DND-41 (cell line): ENCODE measurements around the gene XPO6.

Source experiments
- ATAC-seq: fragments of 200-7000 bp; cut with Tn5 transposase; 3 replicates; pipeline ENCODE4 v1.9.1; 2021; ENCODE audit warnings: low read depth; ENCODE audit not compliant: insufficient read depth
- DNase-seq: peaks from one replicate; pipeline ENCODE4 v3.0.0-alpha.2; 2020
- H2AFZ ChIP-seq: 2 replicates; pipeline ENCODE4 v1.6.0; 2012; ENCODE audit warnings: low read depth, low read length
- H3K27ac ChIP-seq: 2 replicates; pipeline ENCODE4 v1.5.1; 2012; ENCODE audit warnings: low read length, inconsistent platforms
- H3K27me3 ChIP-seq: fragments of 200-600 bp; sonication (generic); 2 replicates; pipeline ENCODE4 v1.6.0; 2012; ENCODE audit warnings: low read length, mild to moderate bottlenecking, inconsistent platforms; ENCODE audit not compliant: insufficient read depth, poor library complexity
- H3K36me3 ChIP-seq: 2 replicates; pipeline ENCODE4 v1.5.1; 2012; ENCODE audit warnings: low read length, inconsistent platforms; ENCODE audit not compliant: insufficient read depth
- H3K4me1 ChIP-seq: 2 replicates; pipeline ENCODE4 v1.5.1; 2012; ENCODE audit warnings: mild to moderate bottlenecking, low read length; ENCODE audit not compliant: insufficient read depth
- H3K4me2 ChIP-seq: 2 replicates; pipeline ENCODE4 v1.6.0; 2012; ENCODE audit warnings: mild to moderate bottlenecking, moderate library complexity, low read length, inconsistent platforms; ENCODE audit not compliant: insufficient read depth
- H3K4me3 ChIP-seq, 2 experiments: fragments of 200-600 bp in 1 of 2; shearing (Covaris generic) in 1 of 2; 2 replicates each; pipeline ENCODE4 v1.5.1; 2012 to 2016; ENCODE audit warnings: inconsistent platforms in 2 of 2, low read length in 2 of 2, mild to moderate bottlenecking in 2 of 2, low read depth in 1 of 2, moderate library complexity in 1 of 2
- H3K79me2 ChIP-seq: 2 replicates; pipeline ENCODE4 v1.6.0; 2012; ENCODE audit warnings: low read length, inconsistent platforms; ENCODE audit not compliant: insufficient read depth
- H3K9ac ChIP-seq: 2 replicates; pipeline ENCODE4 v1.6.0; 2012; ENCODE audit warnings: low read depth, mild to moderate bottlenecking, inconsistent platforms, low read length, moderate library complexity
- H3K9me3 ChIP-seq: 2 replicates; pipeline ENCODE4 v1.5.1; 2012; ENCODE audit warnings: low read length, moderate library complexity, mild to moderate bottlenecking, inconsistent platforms; ENCODE audit not compliant: insufficient read depth, severe bottlenecking
- H4K20me1 ChIP-seq: 2 replicates; pipeline ENCODE4 v1.6.0; 2012; ENCODE audit warnings: low read length; ENCODE audit not compliant: insufficient read depth
- EZH2 ChIP-seq: IDR thresholded peaks from 3 replicates; pipeline ENCODE4 v1.6.1; 2012; ENCODE audit warnings: borderline replicate concordance, low read depth, mild to moderate bottlenecking, moderate library complexity, low read length, inconsistent platforms; ENCODE audit not compliant: severe bottlenecking
- TF ChIP-seq, protein P1 (sequence below): IDR thresholded peaks from 2 replicates; pipeline ENCODE4 v1.5.1; 2012; ENCODE audit warnings: borderline replicate concordance, low read length, moderate library complexity, mild to moderate bottlenecking; ENCODE audit not compliant: poor library complexity, severe bottlenecking; ENCODE audit errors: extremely low read depth

Gene XPO6

GRCh38 chr16:28218109-28218508, 6.3 kb upstream of the XPO6 start:
- H2AFZ ChIP-seq: no peak overlapping the region
- ATAC-seq: peak; percentile 60; the same call in 2 of the 3 replicates
- H3K4me1 ChIP-seq: no peaks in the 10 kb centered on the region
- no peak overlapping the region for H3K4me3 ChIP-seq
- no peaks in the 10 kb centered on the region for H3K79me2 ChIP-seq
- no peak overlapping the region for H3K9ac ChIP-seq
- TF ChIP-seq EZH2: no peak
- TF ChIP-seq, protein P1, sequence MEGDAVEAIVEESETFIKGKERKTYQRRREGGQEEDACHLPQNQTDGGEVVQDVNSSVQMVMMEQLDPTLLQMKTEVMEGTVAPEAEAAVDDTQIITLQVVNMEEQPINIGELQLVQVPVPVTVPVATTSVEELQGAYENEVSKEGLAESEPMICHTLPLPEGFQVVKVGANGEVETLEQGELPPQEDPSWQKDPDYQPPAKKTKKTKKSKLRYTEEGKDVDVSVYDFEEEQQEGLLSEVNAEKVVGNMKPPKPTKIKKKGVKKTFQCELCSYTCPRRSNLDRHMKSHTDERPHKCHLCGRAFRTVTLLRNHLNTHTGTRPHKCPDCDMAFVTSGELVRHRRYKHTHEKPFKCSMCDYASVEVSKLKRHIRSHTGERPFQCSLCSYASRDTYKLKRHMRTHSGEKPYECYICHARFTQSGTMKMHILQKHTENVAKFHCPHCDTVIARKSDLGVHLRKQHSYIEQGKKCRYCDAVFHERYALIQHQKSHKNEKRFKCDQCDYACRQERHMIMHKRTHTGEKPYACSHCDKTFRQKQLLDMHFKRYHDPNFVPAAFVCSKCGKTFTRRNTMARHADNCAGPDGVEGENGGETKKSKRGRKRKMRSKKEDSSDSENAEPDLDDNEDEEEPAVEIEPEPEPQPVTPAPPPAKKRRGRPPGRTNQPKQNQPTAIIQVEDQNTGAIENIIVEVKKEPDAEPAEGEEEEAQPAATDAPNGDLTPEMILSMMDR: peak; percentile 56
- H3K27ac ChIP-seq: no peak overlapping the region
- peak; percentile 25 for DNase-seq
- H3K27me3 ChIP-seq: no peaks in the 10 kb centered on the region
- H4K20me1 ChIP-seq: no peaks in the 10 kb centered on the region
- H3K9me3 ChIP-seq: no peaks in the 10 kb centered on the region
- H3K4me2 ChIP-seq: no peak overlapping the region
- no peaks in the 10 kb centered on the region for H3K36me3 ChIP-seq

- Histone ChIP-seq H3K27me3 (no peaks in the 10 kb centered on the region), H2AFZ (peak overlapping the region; percentile 45; the same call in 1 of the 2 replicates), H3K4me3 (no peak overlapping the region), H3K79me2 (no peaks in the 10 kb centered on the region), H3K9me3 (no peaks in the 10 kb centered on the region), H4K20me1 (no peaks in the 10 kb centered on the region), H3K27ac (no peak overlapping the region), H3K4me1 (peaks cover 7% of the 10 kb centered on the region), H3K9ac (no peak overlapping the region), H3K4me2 (no peak overlapping the region), H3K36me3 (no peaks in the 10 kb centered on the region)
- DNase-seq (no peak), ATAC-seq (no peak)
- TF ChIP-seq, protein P1: no peak
- no peak for TF ChIP-seq EZH2
Observed at GRCh38 chr16:28217326-28217725, 5.6 kb upstream of the XPO6 start.

DNA sequence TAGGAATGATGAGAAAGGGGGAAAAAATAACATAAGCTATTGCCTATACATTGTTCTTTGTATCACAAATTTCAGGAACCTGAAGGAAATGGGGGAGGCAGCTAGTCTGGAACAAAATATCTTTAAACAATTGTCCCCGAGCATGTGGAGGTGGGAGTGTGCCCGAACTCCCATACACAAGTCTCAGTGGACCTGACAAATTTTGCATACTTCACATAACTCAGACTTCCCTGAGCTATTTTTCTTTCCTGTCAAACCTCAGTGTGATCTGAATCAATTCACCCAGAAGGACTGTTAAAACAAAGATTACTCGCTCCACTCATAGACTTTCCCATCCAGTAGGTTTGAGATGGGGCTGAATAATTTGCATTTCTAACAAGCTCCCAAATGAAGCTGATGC, 1.6 kb upstream of the XPO6 start:
- Histone ChIP-seq H3K4me2 (no peak overlapping the region), H4K20me1 (peaks cover 23% of the 10 kb centered on the region), H3K9ac (no peak overlapping the region), H3K9me3 (no peaks in the 10 kb centered on the region), H3K79me2 (peaks cover 34% of the 10 kb centered on the region), H3K4me3 (no peak overlapping the region), H3K27ac (no peak overlapping the region), H2AFZ (0 out of 2 replicates have a peak overlapping the region, but pooled peaks have one; percentile 2), H3K4me1 (peaks cover 35% of the 10 kb centered on the region), H3K36me3 (peaks cover 15% of the 10 kb centered on the region), H3K27me3 (no peaks in the 10 kb centered on the region)
- ATAC-seq: no peak
- no peak for TF ChIP-seq EZH2
- TF ChIP-seq, protein P1: no peak
- DNase-seq: no peak

DNA sequence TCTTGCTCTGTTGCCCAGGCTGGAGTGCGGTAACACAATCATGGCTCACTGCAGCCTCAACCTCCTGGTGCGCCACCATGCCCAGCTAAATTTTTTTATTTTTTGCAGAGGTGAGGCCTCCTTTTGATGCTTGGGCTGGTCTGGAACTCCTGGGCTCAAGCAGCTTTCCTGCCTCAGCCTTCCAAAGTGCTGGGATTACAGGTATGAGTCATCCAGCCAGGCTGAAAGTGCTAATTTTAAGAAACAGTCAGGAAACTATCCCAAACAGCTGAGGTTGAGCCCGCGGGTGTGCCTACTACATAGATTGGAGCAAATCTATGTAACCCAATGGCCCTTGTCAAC, 738 bp upstream of the XPO6 start:
- peak overlapping the region; percentile 76 for H3K9ac ChIP-seq
- DNase-seq (no peak), ATAC-seq (no peak)

More for the DNA sequence above, 738 bp upstream of the XPO6 start:
- Histone ChIP-seq H3K79me2 (peaks cover 43% of the 10 kb centered on the region), H3K4me1 (peaks cover 44% of the 10 kb centered on the region), H3K4me3 (peak overlapping the region; percentile 23 to 91; a peak in 3 of 4 replicates), H2AFZ (peak overlapping the region; percentile 92), H3K9me3 (no peaks in the 10 kb centered on the region), H4K20me1 (peaks cover 30% of the 10 kb centered on the region), H3K4me2 (peak overlapping the region; percentile 73), H3K27ac (peak overlapping the region; percentile 84), H3K36me3 (peaks cover 24% of the 10 kb centered on the region), H3K27me3 (no peaks in the 10 kb centered on the region)
- TF ChIP-seq, protein P1: no peak
- no peak for TF ChIP-seq EZH2
